ENCODE data around the gene PUS10. TPM values are rescaled to one million over a fixed set of nuclear protein-coding genes. Genes with fewer than 3 reads are reported as not detected.

Gene PUS10
- total and polyA plus RNA-seq, 2 donors from 2014 or later: 3.0 to 5.7 TPM

GRCh38 chr2:60899230-60899891 lies 118.7 kb downstream of the PUS10 start:
- H3K9me3 ChIP-seq (ENCODE audit: control insufficient read depth in 2 of 3, insufficient read depth in 1 of 3, low read length in 3 of 3): no peaks in the 10 kb centered on the region
- DNase-seq (no peak), FAIRE-seq (no peak)
- no peak for TF ChIP-seq CTCF (IDR thresholded peaks at IDR 0.05; ENCODE audit: borderline replicate concordance, extremely low read depth, insufficient read depth)
- no peaks in the 10 kb centered on the region for H3K4me1 ChIP-seq (ENCODE audit: control insufficient read depth in 2 of 3, insufficient read depth in 2 of 3, low read depth in 1 of 3, low read length in 3 of 3)
- H3K36me3 ChIP-seq (ENCODE audit: control insufficient read depth in 2 of 3, insufficient read depth in 3 of 3, low read length in 3 of 3): peaks cover 0 to 15% (median 4%) of the 10 kb centered on the region in 3 donors
- intact Hi-C loops (cut with DNase I): no loop called here
- H3K27me3 ChIP-seq (ENCODE audit: control insufficient read depth, insufficient read depth, low read length): no peaks in the 10 kb centered on the region
- no peak overlapping the region for H3K4me3 ChIP-seq (ENCODE audit: low read length in 3 of 3)
- H3K27ac ChIP-seq (ENCODE audit: low read depth in 2 of 2, low read length in 2 of 2): no peak overlapping the region
- H3K9ac ChIP-seq (ENCODE audit: low read length in 3 of 3): no peak overlapping the region

GRCh38 chr2:60898567-60898966 lies 119.5 kb downstream of the PUS10 start:
- no peak overlapping the region for H3K9ac ChIP-seq (ENCODE audit: low read length in 3 of 3)
- intact Hi-C loops (cut with DNase I): no loop called here
- FAIRE-seq (no peak), DNase-seq (no peak)
- H3K4me3 ChIP-seq (ENCODE audit: low read length in 3 of 3): no peak overlapping the region
- H3K36me3 ChIP-seq (ENCODE audit: control insufficient read depth in 2 of 3, insufficient read depth in 3 of 3, low read length in 3 of 3): peaks cover 0 to 15% (median 10%) of the 10 kb centered on the region in 3 donors
- H3K27ac ChIP-seq (ENCODE audit: low read depth in 2 of 2, low read length in 2 of 2): no peak overlapping the region
- no peaks in the 10 kb centered on the region for H3K27me3 ChIP-seq (ENCODE audit: control insufficient read depth, insufficient read depth, low read length)
- no peak for TF ChIP-seq CTCF (IDR thresholded peaks at IDR 0.05; ENCODE audit: borderline replicate concordance, extremely low read depth, insufficient read depth)
- H3K9me3 ChIP-seq (ENCODE audit: control insufficient read depth in 2 of 3, insufficient read depth in 1 of 3, low read length in 3 of 3): no peaks in the 10 kb centered on the region
- no peaks in the 10 kb centered on the region for H3K4me1 ChIP-seq (ENCODE audit: control insufficient read depth in 2 of 3, insufficient read depth in 2 of 3, low read depth in 1 of 3, low read length in 3 of 3)

Other genes starting within 250 kb of the PUS10 start
- 21.8 TPM for gene REL, start 136.7 kb downstream of the PUS10 start, total RNA-seq
- 0.43 TPM for gene REL, start 136.7 kb downstream of the PUS10 start, polyA plus RNA-seq (ENCODE audit: insufficient read depth, low read depth, low replicate concordance)
- 22.5 TPM for gene PEX13, start 535 bp downstream of the PUS10 start, total RNA-seq
- 12.7 TPM for gene PEX13, start 535 bp downstream of the PUS10 start, polyA plus RNA-seq (ENCODE audit: insufficient read depth, low read depth, low replicate concordance)
- gene SANBR, start 47.6 kb upstream of the PUS10 start, total RNA-seq: 9.0 TPM
- gene SANBR, start 47.6 kb upstream of the PUS10 start, polyA plus RNA-seq (ENCODE audit: insufficient read depth, low read depth, low replicate concordance): 1.6 TPM
- gene C2orf74, start 143.9 kb upstream of the PUS10 start, total RNA-seq: 23.6 TPM
- gene C2orf74, start 143.9 kb upstream of the PUS10 start, polyA plus RNA-seq (ENCODE audit: insufficient read depth, low read depth, low replicate concordance): 47.6 TPM

Data from kidney (tissue), 14 donors.